ENCODE data around the gene GPR180.

DNA sequence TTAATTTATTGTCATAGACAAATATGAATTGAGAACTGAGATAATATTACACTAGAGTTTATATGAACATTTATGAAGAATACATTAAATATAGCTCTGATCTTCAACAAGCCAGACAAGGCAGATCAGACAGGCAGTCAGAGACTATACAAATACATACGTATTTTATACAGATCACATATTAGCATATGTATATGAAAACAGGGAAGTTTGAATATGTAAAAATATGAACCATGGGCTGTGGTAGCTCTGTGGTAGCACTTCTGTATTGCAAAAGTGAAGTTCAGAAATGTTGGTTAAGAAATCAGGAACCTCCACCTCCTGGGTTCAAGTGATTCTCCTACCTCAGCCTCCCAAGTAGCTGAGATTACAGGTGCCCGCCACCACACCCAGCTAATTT is 20.7 kb downstream of the GPR180 start:
- TF ChIP-seq, protein P1, sequence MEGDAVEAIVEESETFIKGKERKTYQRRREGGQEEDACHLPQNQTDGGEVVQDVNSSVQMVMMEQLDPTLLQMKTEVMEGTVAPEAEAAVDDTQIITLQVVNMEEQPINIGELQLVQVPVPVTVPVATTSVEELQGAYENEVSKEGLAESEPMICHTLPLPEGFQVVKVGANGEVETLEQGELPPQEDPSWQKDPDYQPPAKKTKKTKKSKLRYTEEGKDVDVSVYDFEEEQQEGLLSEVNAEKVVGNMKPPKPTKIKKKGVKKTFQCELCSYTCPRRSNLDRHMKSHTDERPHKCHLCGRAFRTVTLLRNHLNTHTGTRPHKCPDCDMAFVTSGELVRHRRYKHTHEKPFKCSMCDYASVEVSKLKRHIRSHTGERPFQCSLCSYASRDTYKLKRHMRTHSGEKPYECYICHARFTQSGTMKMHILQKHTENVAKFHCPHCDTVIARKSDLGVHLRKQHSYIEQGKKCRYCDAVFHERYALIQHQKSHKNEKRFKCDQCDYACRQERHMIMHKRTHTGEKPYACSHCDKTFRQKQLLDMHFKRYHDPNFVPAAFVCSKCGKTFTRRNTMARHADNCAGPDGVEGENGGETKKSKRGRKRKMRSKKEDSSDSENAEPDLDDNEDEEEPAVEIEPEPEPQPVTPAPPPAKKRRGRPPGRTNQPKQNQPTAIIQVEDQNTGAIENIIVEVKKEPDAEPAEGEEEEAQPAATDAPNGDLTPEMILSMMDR (IDR thresholded peaks at IDR 0.05): no peak
- TF ChIP-seq NR1H2 (CRISPR knock-in tag; IDR thresholded peaks at IDR 0.05): no peak
- TF ChIP-seq, protein P2, sequence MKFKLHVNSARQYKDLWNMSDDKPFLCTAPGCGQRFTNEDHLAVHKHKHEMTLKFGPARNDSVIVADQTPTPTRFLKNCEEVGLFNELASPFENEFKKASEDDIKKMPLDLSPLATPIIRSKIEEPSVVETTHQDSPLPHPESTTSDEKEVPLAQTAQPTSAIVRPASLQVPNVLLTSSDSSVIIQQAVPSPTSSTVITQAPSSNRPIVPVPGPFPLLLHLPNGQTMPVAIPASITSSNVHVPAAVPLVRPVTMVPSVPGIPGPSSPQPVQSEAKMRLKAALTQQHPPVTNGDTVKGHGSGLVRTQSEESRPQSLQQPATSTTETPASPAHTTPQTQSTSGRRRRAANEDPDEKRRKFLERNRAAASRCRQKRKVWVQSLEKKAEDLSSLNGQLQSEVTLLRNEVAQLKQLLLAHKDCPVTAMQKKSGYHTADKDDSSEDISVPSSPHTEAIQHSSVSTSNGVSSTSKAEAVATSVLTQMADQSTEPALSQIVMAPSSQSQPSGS (CRISPR knock-in tag; IDR thresholded peaks at IDR 0.05; ENCODE audit: borderline replicate concordance, low read depth): no peak
- no peak for TF ChIP-seq ZNF671 (CRISPR knock-in tag; IDR thresholded peaks at IDR 0.05)
- TF ChIP-seq, protein P3, sequence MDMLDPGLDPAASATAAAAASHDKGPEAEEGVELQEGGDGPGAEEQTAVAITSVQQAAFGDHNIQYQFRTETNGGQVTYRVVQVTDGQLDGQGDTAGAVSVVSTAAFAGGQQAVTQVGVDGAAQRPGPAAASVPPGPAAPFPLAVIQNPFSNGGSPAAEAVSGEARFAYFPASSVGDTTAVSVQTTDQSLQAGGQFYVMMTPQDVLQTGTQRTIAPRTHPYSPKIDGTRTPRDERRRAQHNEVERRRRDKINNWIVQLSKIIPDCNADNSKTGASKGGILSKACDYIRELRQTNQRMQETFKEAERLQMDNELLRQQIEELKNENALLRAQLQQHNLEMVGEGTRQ (CRISPR knock-in tag; IDR thresholded peaks at IDR 0.05): no peak
- no peak for TF ChIP-seq FOXJ3 (CRISPR knock-in tag; IDR thresholded peaks at IDR 0.05; ENCODE audit: borderline replicate concordance)
- TF ChIP-seq GTF2I (CRISPR knock-in tag; conservative IDR thresholded peaks at IDR 0.05): no peak
- no peak for TF ChIP-seq NFYB (CRISPR knock-in tag; conservative IDR thresholded peaks at IDR 0.05; ENCODE audit: low read depth)
- TF ChIP-seq ETV6 (CRISPR knock-in tag; IDR thresholded peaks at IDR 0.05): no peak
- TF ChIP-seq, protein P4, sequence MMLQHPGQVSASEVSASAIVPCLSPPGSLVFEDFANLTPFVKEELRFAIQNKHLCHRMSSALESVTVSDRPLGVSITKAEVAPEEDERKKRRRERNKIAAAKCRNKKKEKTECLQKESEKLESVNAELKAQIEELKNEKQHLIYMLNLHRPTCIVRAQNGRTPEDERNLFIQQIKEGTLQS (CRISPR knock-in tag; conservative IDR thresholded peaks at IDR 0.05): no peak

All from WTC11 (cell line).